Psoas muscle (tissue), 8 donors: ENCODE measurements around the gene RNF149. TPM values are rescaled to one million over a fixed set of nuclear protein-coding genes. Genes with fewer than 3 reads are reported as not detected.
A peak's percentile ranks its signal among the peaks of the same experiment; 100 is the strongest.

Source experiments
- ATAC-seq, 4 donors: fragments of 200-7000 bp; cut with Tn5 transposase; one replicate each; pipeline ENCODE4 v1.9.1; 2020; ENCODE audit warnings: moderate library complexity in 3 of 4, mild to moderate bottlenecking in 2 of 4
- DNase-seq, 2 donors: peaks; one replicate each; pipeline ENCODE4 v3.0.0-alpha.2; 2020
- H3K27ac ChIP-seq: fragments of 200-600 bp; one replicate; pipeline ENCODE4 v1.8.0; 2022
- H3K27me3 ChIP-seq, 3 donors: fragments of 200-600 bp in 1 of 3; one replicate each; pipeline versions ENCODE4 v1.6.1 to v1.8.0; 2013 to 2022; ENCODE audit warnings: low read length in 2 of 3, mild to moderate bottlenecking in 2 of 3, moderate library complexity in 1 of 3; ENCODE audit not compliant: insufficient read depth in 3 of 3
- H3K36me3 ChIP-seq, 2 donors: fragments of 200-600 bp in 1 of 2; one replicate each; pipeline versions ENCODE4 v1.6.1 to v1.8.0; 2013 to 2022; ENCODE audit warnings: low read depth in 1 of 2, mild to moderate bottlenecking in 1 of 2, moderate library complexity in 1 of 2; ENCODE audit not compliant: insufficient read depth in 1 of 2
- H3K4me1 ChIP-seq: fragments of 200-600 bp; one replicate; pipeline ENCODE4 v1.8.0; 2022
- H3K4me3 ChIP-seq: fragments of 200-600 bp; one replicate; pipeline ENCODE4 v1.8.0; 2022; ENCODE audit warnings: mild to moderate bottlenecking
- H3K9me3 ChIP-seq: fragments of 200-600 bp; one replicate; pipeline ENCODE4 v1.8.0; 2022
- WGBS, 3 donors: extraction: QIAGEN DNeasy Blood & Tissue Kit; methylation state at CpG; one replicate each; pipeline versions ENCODE4 v1.1.6 to v1.1.7; 2013; 5-methylcytosine and 5-hydroxymethylcytosine counted together
- intact Hi-C, 2 donors: fragments of 100-400 bp; cut with DNase I; formaldehyde crosslinking; loops; one replicate each; pipeline versions ENCODE4 v1.11.0 to v1.14.2; 2022
- polyA plus RNA-seq, 3 donors: library from polyadenylated mRNA; stranded (reverse); fragments of 200-250 nt; gene quantifications; one replicate each; pipeline ENCODE4 v1.2.3, GENCODE V29; 2013
- total RNA-seq, 4 donors: library from RNA; stranded (reverse); fragmentation: NEBNext Ultra II Directional in 2 of 4; extraction: Animal tissue kit (Norgen Biotek cat#: 25700) in 2 of 4; gene quantifications; one replicate each; pipeline versions ENCODE4 v1.2.1 to v1.2.4, GENCODE V29; 2021 to 2023
- TF ChIP-seq, protein P1 (sequence below): fragments of 200-600 bp; IDR thresholded peaks from one replicate; pipeline ENCODE4 v1.8.0; 2022; ENCODE audit warnings: antibody characterized with exemption
- donor health status: healthy with polysubstance abuse.
- donor health status: DM: no; HTN: no; CAD: no; lungs with moderate emphysema.
- donor health status: Bipolar disorder and iron deficiency.
- donor health status: healthy.
- donor health status: DM: yes; HTN: yes; CAD: no.
- donor health status: DM: no; HTN: no; CAD: no.
- donor health status: DM: no; HTN: no; CAD: no.
- donor health status: DM: yes; HTN: yes; CAD: no.

Gene RNF149
- total and polyA plus RNA-seq, 7 donors: 10.7 to 23.7 (median 19.2) TPM

DNA sequence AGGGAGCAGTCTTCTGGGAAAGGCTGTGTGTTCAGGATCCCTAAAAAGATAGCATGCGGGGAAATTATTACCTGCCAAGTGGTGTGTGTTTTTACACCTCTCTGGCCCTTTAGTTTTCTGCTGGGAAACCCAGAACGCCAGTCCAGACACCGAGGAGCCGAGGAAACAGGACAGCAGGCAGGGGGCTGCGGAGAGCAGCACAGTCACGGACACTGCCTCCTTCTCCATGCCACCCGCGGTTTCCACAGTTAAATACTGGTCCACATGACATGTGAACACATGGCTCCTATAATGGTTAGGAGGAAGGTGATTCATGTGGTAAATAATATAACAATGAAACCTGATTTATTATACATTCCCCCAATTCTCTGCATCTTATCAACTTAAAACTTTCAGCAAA, 35.4 kb downstream of the RNF149 start:
- H3K4me1 ChIP-seq: no peaks in the 10 kb centered on the region
- 75 to 87% (median 80%) methylated on average over 8 of the region's 8 CpGs for WGBS, 3 donors
- H3K4me3 ChIP-seq: no peak overlapping the region
- ATAC-seq (peak in 1 of 4 donors; percentile 45), DNase-seq (no peak)
- no peaks in the 10 kb centered on the region for H3K27me3 ChIP-seq
- H3K27ac ChIP-seq: no peak overlapping the region
- intact Hi-C loops: no loop called here
- peaks cover 7 to 92% of the 10 kb centered on the region in 2 donors for H3K36me3 ChIP-seq
- H3K9me3 ChIP-seq: no peaks in the 10 kb centered on the region
- TF ChIP-seq, protein P1, sequence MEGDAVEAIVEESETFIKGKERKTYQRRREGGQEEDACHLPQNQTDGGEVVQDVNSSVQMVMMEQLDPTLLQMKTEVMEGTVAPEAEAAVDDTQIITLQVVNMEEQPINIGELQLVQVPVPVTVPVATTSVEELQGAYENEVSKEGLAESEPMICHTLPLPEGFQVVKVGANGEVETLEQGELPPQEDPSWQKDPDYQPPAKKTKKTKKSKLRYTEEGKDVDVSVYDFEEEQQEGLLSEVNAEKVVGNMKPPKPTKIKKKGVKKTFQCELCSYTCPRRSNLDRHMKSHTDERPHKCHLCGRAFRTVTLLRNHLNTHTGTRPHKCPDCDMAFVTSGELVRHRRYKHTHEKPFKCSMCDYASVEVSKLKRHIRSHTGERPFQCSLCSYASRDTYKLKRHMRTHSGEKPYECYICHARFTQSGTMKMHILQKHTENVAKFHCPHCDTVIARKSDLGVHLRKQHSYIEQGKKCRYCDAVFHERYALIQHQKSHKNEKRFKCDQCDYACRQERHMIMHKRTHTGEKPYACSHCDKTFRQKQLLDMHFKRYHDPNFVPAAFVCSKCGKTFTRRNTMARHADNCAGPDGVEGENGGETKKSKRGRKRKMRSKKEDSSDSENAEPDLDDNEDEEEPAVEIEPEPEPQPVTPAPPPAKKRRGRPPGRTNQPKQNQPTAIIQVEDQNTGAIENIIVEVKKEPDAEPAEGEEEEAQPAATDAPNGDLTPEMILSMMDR: no peak

DNA sequence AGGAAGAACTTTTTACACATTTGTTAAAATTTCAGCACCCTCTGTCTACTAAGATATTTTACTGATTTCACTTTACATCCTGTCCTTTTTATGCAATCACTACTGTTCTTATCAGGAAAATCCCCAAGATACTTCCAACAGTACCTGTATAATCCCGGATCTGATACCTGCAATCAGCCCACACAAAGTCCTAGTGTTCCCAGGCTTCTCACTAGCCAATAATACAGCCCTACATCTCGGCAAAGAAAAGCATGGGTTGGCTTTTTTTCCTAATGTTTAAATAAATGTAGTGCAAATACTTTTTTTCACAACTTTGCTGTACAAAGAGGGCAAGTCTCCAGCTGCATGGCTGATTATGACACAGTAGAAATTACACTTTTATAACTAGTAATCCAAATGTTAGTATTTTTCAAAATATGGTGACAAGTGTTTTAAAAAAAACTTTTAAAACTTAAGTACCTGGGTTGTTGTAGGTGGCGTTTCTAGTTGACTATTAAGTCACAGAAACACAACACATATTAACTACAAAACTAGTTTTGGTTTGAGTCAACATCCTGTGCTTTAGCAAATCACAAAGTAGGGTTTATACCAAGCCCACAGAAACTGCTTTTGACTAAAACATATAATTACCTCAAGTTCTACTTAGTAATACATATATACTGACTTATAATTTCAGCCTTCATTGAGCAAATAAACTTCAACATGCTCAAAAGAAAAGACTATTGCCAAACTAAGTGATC, 36.3 kb downstream of the RNF149 start:
- intact Hi-C loops: no loop called here
- WGBS, 3 donors: 83 to 88% (median 86%) methylated on average over 3 of the region's 3 CpGs
- H3K36me3 ChIP-seq: peaks cover 7 to 92% of the 10 kb centered on the region in 2 donors

DNA sequence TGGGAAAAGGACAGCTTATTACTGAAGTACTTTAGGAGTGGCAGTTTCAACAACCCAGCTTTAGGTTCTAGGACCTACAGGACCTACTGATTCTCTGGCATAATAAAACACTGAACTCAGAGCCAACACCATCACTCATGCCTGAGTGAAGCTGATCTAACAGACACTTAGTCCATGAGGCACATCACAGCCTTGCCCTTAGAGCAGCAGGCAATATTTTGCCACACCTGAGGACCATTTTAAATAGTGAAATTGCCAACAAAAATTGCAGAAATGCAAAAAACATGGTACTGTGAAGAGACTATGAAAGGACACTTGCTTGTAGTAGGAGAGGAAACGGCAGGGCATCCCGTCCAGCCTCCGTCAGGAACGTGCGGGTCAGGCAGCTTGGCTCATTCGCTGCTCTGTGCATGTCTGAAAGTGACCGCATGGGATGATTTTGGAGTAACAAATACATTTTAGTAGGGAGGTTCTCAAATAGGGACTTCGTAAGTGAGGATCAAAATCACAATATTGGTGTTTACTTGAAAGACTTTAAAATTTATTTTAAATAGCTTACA, 37.7 kb downstream of the RNF149 start:
- 87 to 89% (median 88%) methylated on average over 8 of the region's 8 CpGs for WGBS, 3 donors
- ATAC-seq: no peak

More for the DNA sequence above, 36.3 kb downstream of the RNF149 start:
- H3K27me3 ChIP-seq: no peaks in the 10 kb centered on the region
- no peaks in the 10 kb centered on the region for H3K9me3 ChIP-seq
- TF ChIP-seq, protein P1: no peak
- no peaks in the 10 kb centered on the region for H3K4me1 ChIP-seq
- DNase-seq (no peak), ATAC-seq (no peak)
- H3K4me3 ChIP-seq: no peak overlapping the region
- no peak overlapping the region for H3K27ac ChIP-seq

DNA sequence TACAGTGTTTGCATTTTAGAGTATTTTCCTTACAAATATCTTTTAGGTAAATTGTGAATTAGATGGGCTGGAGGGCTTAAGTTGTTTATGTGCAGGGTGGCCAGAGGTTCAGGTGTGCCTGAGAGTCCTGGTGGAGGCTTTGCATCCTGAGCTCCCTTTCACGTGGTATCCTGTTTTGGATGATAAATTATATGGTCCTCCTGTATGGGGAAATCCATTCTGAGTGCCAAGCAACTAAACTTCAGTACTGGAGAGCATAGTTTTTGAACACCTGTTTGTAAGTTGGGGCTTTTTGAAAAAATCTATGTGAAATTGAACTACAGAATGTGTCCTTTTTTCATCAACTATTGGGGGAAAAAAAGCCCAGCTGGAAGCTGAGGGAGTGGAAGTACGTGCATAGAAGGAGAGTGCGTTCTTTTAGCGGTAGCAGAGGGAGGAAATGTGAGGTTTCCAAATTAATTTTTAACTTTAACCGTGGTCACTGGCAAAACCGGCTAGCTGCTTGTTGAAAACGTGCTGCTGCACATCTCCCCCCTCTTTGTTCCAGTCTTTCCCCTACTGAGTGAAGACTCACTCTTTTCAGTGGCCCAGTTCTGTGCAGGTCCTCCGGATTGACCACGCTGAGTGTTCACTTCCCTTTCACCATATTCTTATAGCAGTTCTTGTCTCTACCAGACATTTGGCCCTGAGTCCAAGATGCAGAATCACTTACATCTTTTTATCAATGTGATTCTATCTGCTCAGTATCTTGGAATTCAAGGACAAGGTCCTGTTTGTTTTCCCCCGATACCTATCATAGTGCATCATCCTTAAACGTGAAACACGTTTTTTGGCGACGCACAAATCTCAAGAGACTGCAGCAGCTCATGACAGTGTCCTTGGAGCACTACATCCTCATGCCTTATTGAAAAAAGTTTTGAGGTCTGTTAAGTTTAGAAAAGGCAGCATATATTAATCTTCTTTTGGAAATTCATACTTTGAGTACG, 40.5 kb downstream of the RNF149 start:
- H3K4me1 ChIP-seq: peaks cover 15% of the 10 kb centered on the region
- no peak overlapping the region for H3K27ac ChIP-seq
- H3K4me3 ChIP-seq: no peak overlapping the region
- no peaks in the 10 kb centered on the region for H3K27me3 ChIP-seq
- DNase-seq (no peak), ATAC-seq (no peak)
- H3K36me3 ChIP-seq: peaks cover 9 to 100% of the 10 kb centered on the region in 2 donors
- 58 to 70% (median 58%) methylated on average over 15 of the region's 15 CpGs for WGBS, 3 donors
- TF ChIP-seq, protein P1: no peak
- intact Hi-C loops: no loop called here
- no peaks in the 10 kb centered on the region for H3K9me3 ChIP-seq

More for the DNA sequence above, 37.7 kb downstream of the RNF149 start:
- DNase-seq: no peak
- no peaks in the 10 kb centered on the region for H3K27me3 ChIP-seq
- intact Hi-C loops: no loop called here
- no peaks in the 10 kb centered on the region for H3K9me3 ChIP-seq
- H3K27ac ChIP-seq: no peak overlapping the region
- TF ChIP-seq, protein P1: no peak
- H3K4me1 ChIP-seq: peaks cover 13% of the 10 kb centered on the region
- H3K4me3 ChIP-seq: no peak overlapping the region
- peaks cover 7 to 93% of the 10 kb centered on the region in 2 donors for H3K36me3 ChIP-seq
